CD4-positive, alpha-beta T cell (primary cell): Measurements from ENCODE around the gene CYP2J2. TPM values are rescaled to one million over a fixed set of nuclear protein-coding genes. Genes with fewer than 3 reads are reported as not detected.

Experiments used
- ATAC-seq: fragments of 200-7000 bp; cut with Tn5 transposase; one replicate; pipeline ENCODE4 v1.10.0; 2022; ENCODE audit warnings: mild to moderate bottlenecking; ENCODE audit not compliant: poor library complexity
- CTCF ChIA-PET: fragments of 350-600 bp; sonication (Branson Sonifier 250); formaldehyde crosslinking; loops from one replicate; lab custom pipeline; 2021; ENCODE audit warnings: antibody characterized with exemption, inconsistent platforms; lab: Charles Lee
- POLR2A ChIA-PET: fragments of 350-600 bp; sonication (Branson Sonifier 250); formaldehyde crosslinking; loops from one replicate; lab custom pipeline; 2021; ENCODE audit warnings: antibody characterized with exemption, inconsistent platforms; lab: Charles Lee
- DNase-seq, 14 experiments: peaks; one replicate each; pipeline ENCODE4 v3.0.0-alpha.2; 2013 to 2020; ENCODE audit warnings: mixed read lengths in 2 of 14
- H3K27ac ChIP-seq, 2 donors: one replicate each; pipeline versions ENCODE4 v1.5.1 to v1.7.0; 2013; ENCODE audit warnings: low read length in 2 of 2, low read depth in 1 of 2, mild to moderate bottlenecking in 1 of 2
- H3K27me3 ChIP-seq, 2 experiments: 1 replicate in 1 of 2; 2 replicates in 1 of 2; pipeline versions ENCODE4 v1.6.1 to v1.7.0; 2013; ENCODE audit warnings: low read length in 2 of 2, control low read depth in 1 of 2, mild to moderate bottlenecking in 1 of 2, moderate library complexity in 1 of 2; ENCODE audit not compliant: insufficient read depth in 2 of 2, control insufficient read depth in 1 of 2
- H3K36me3 ChIP-seq: one replicate; pipeline ENCODE4 v1.6.1; 2013; ENCODE audit warnings: low read length, control low read depth; ENCODE audit not compliant: insufficient read depth
- H3K4me1 ChIP-seq: one replicate; pipeline ENCODE4 v1.6.1; 2013; ENCODE audit warnings: low read length, control low read depth; ENCODE audit not compliant: insufficient read depth
- H3K4me3 ChIP-seq: one replicate; pipeline ENCODE4 v1.5.1; 2013; ENCODE audit warnings: mild to moderate bottlenecking, low read length, moderate library complexity
- H3K9me3 ChIP-seq, 2 experiments: 1 replicate in 1 of 2; 2 replicates in 1 of 2; pipeline versions ENCODE4 v1.6.1 to v1.7.0; 2013; ENCODE audit warnings: low read length in 2 of 2, mild to moderate bottlenecking in 2 of 2, control low read depth in 1 of 2, moderate library complexity in 1 of 2; ENCODE audit not compliant: control insufficient read depth in 1 of 2, insufficient read depth in 1 of 2
- H3K27ac Mint-ChIP-seq: one replicate; pipeline ENCODE4 v1.8.0; 2020; ENCODE audit warnings: mixed read lengths
- H3K27me3 Mint-ChIP-seq: one replicate; pipeline ENCODE4 v1.8.0; 2021; ENCODE audit warnings: mixed read lengths
- H3K36me3 Mint-ChIP-seq: one replicate; pipeline ENCODE4 v1.8.0; 2021; ENCODE audit warnings: low read depth, mixed read lengths
- H3K4me1 Mint-ChIP-seq: one replicate; pipeline ENCODE4 v1.8.0; 2021; ENCODE audit warnings: low read depth, mixed read lengths
- H3K4me3 Mint-ChIP-seq: one replicate; pipeline ENCODE4 v1.8.0; 2020; ENCODE audit warnings: mild to moderate bottlenecking, mixed read lengths
- H3K9me3 Mint-ChIP-seq: one replicate; pipeline ENCODE4 v1.8.0; 2020; ENCODE audit warnings: mixed read lengths
- CTCF ChIP-seq: fragments of 200-600 bp; IDR thresholded peaks from one replicate; pipeline ENCODE4 v1.8.0; 2022; ENCODE audit warnings: antibody characterized with exemption, mild to moderate bottlenecking
- intact Hi-C, 2 experiments: fragments of 100-400 bp; cut with DNase I in 1 of 2; cut with micrococcal nuclease in 1 of 2; formaldehyde crosslinking; loops; one replicate each; pipeline versions ENCODE4 v1.15.1 to v1.9.0; 2023 to 2025; cut with DNase I, micrococcal nuclease
- total RNA-seq, 174 experiments: library from RNA in 2 of 174; stranded (reverse) in 2 of 174; gene quantifications; one replicate each; pipeline ENCODE4 v1.2.3 and lab custom pipeline; 2021 to 2026

CYP2J2 gene
- total RNA-seq, 2 experiments from 2014 or later = 0.28 to 0.33 TPM

DNA sequence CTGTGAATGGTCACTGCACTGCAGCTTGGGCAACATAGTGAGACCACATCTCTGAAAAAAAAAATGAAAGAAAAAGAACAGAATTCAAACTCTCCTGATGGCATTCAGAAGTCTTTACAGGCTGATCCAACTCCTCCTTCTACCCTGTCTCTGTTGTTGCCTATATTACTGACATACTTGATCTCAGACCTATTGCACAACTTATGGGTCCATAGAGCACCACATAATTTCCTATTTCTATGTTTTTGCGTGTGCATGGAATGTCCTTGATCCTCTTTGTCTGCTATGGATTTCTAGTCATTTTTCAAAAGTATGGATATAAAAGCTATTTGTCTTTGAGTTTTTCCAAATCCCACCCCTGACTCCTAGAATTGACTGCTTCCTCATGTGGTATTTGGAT lies 22.4 kb upstream of the CYP2J2 start:
- intact Hi-C loops = loop anchor here (5.0 kb wide), 3 partner anchors 47 to 1212 kb away; no protein-coding TSS in a partner anchor
- no peaks in the 10 kb centered on the region for H3K36me3 Mint-ChIP-seq
- H3K27ac Mint-ChIP-seq = no peak overlapping the region

DNA sequence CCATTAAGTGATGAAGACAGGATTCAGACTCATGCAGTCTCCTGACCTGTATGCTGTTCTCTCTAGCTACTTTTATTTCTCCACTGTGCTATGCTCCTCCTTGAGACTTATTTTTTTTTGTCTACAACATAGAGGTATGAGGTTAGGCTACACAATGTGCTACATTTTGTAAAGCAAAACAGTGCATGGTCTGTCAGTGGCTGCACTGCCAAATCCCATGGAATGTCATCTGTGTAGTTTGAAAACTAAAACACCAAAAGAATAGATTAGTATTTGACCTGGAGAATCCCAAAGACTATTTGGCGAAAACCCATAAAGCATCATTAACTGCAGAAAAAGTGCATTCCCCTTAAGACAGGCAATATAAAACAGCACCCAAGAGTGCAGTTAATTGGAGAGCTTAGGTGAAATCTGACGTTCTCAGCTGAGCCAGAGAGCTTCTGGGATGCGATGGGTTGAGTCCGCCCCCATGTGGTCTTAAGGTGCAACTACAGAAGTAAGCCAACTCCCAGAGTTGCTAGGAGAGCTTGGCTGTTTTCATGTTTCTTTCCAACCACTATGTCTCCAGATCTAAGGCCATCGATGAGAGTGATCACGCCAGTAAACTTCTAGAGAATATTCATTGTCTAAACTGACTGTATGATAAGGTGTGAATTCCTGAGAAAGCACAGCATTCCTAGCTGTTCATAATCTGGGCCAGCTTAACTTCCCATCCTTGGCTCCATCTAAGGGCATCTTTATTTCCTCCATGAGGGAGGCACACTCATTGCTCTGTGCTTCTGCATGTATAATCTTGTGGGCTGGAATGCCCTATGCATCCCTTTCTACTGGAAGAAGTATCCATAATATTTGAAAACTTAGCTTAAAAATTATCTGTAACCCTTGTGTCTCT lies 20.7 kb upstream of the CYP2J2 start:
- Mint-ChIP-seq H3K36me3 (no peaks in the 10 kb centered on the region), H3K27ac (no peak overlapping the region), H3K27me3 (no peaks in the 10 kb centered on the region), H3K9me3 (no peaks in the 10 kb centered on the region), H3K4me1 (no peaks in the 10 kb centered on the region), H3K4me3 (no peak overlapping the region)
- H3K9me3 ChIP-seq = no peaks in the 10 kb centered on the region
- ATAC-seq = peak; percentile 91
- intact Hi-C loops = loop anchor here (1.0 to 5.0 kb wide), 4 partner anchors 45 to 1210 kb away; no protein-coding TSS in a partner anchor
- H3K4me1 ChIP-seq = no peaks in the 10 kb centered on the region
- CTCF ChIA-PET = interaction anchor here (0.6 to 1.6 kb wide), 18 partner anchors 9 to 1904 kb away, joined by 3 to 10 read pairs (median 4); no protein-coding TSS in a partner anchor
- peak; percentile 13 to 76 (median 35) for DNase-seq
- POLR2A ChIA-PET = interaction anchor here (0.7 kb wide), 1 partner anchor 69 kb away, joined by 4 read pairs; no protein-coding TSS in a partner anchor
- peak; percentile 90 for TF ChIP-seq CTCF
- no peak overlapping the region for H3K27ac ChIP-seq
- H3K36me3 ChIP-seq = no peaks in the 10 kb centered on the region
- no peaks in the 10 kb centered on the region for H3K27me3 ChIP-seq
- H3K4me3 ChIP-seq = no peak overlapping the region

More for the DNA sequence above, 22.4 kb upstream of the CYP2J2 start:
- Mint-ChIP-seq H3K4me3 (no peak overlapping the region), H3K9me3 (no peaks in the 10 kb centered on the region), H3K27me3 (no peaks in the 10 kb centered on the region), H3K4me1 (no peaks in the 10 kb centered on the region)
- H3K9me3 ChIP-seq = no peaks in the 10 kb centered on the region
- no peaks in the 10 kb centered on the region for H3K36me3 ChIP-seq
- POLR2A ChIA-PET = no interaction called here
- TF ChIP-seq CTCF = no peak
- DNase-seq (no peak), ATAC-seq (no peak)
- no peak overlapping the region for H3K27ac ChIP-seq
- no peaks in the 10 kb centered on the region for H3K27me3 ChIP-seq
- CTCF ChIA-PET = no interaction called here
- H3K4me1 ChIP-seq = no peaks in the 10 kb centered on the region
- no peak overlapping the region for H3K4me3 ChIP-seq

DNA sequence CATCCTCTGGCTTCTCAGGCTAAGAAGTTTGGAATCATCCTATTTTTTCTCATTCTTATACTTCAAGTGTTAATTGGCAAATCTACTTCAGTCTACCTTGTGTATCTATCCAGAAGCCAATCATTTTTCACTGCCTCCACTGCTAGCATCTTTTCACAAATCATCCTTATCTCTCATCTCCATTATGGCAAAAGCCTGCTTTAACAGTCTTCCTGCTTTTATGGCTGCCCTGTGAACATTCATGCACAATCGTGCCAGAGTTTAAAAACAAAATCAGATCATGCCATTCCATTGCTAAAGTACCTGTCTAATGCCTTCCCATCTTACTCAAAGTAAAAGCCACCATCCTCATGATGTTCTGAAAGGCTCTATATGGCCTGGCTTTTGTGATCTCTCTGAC lies 19.2 kb upstream of the CYP2J2 start:
- no peaks in the 10 kb centered on the region for H3K27me3 ChIP-seq
- H3K27ac ChIP-seq = no peak overlapping the region
- no peaks in the 10 kb centered on the region for H3K4me1 ChIP-seq
- intact Hi-C loops = loop anchor here (5.0 kb wide), 3 partner anchors 43 to 1208 kb away; no protein-coding TSS in a partner anchor
- no peak overlapping the region for H3K4me3 ChIP-seq
- ATAC-seq (no peak), DNase-seq (no peak)
- no peaks in the 10 kb centered on the region for H3K9me3 ChIP-seq
- H3K36me3 Mint-ChIP-seq = no peaks in the 10 kb centered on the region
- no peaks in the 10 kb centered on the region for H3K36me3 ChIP-seq
- H3K4me1 Mint-ChIP-seq = no peaks in the 10 kb centered on the region
- ChIA-PET POLR2A (no interaction called here), CTCF (no interaction called here)
- H3K9me3 Mint-ChIP-seq = no peaks in the 10 kb centered on the region
- no peaks in the 10 kb centered on the region for H3K27me3 Mint-ChIP-seq
- no peak for TF ChIP-seq CTCF
- no peak overlapping the region for H3K4me3 Mint-ChIP-seq
- H3K27ac Mint-ChIP-seq = no peak overlapping the region
